Testis (tissue), 3 donors: ENCODE results near the gene TMEM120A. TPM values are rescaled to one million over a fixed set of nuclear protein-coding genes. Genes with fewer than 3 reads are reported as not detected.

Experiments
- DNase-seq: peaks from one replicate; pipeline ENCODE4 v3.0.0-alpha.2; 2019
- H3K27ac ChIP-seq, 2 donors: fragments of 200-600 bp; sonication (generic); one replicate each; pipeline ENCODE4 v1.5.1; 2019
- H3K27me3 ChIP-seq: fragments of 200-600 bp; sonication (generic); one replicate; pipeline ENCODE4 v1.5.1; 2019
- H3K36me3 ChIP-seq: fragments of 200-600 bp; sonication (generic); one replicate; pipeline ENCODE4 v1.5.1; 2017; ENCODE audit warnings: low read depth; ENCODE audit errors: missing control alignments
- H3K4me1 ChIP-seq: fragments of 200-600 bp; sonication (generic); one replicate; pipeline ENCODE4 v1.5.1; 2019
- H3K4me3 ChIP-seq, 2 donors: fragments of 200-600 bp; sonication (generic); one replicate each; pipeline ENCODE4 v1.5.1; 2017 to 2019
- H3K9me3 ChIP-seq: fragments of 200-600 bp; sonication (generic); one replicate; pipeline ENCODE4 v1.5.1; 2017
- CTCF ChIP-seq, 3 experiments: fragments of 450-650 bp in 2 of 3; fragments of 200-600 bp in 1 of 3; sonication (generic) in 1 of 3; IDR thresholded peaks; one replicate each; pipeline ENCODE4 v1.5.1; 2016 to 2019; ENCODE audit warnings: antibody characterized with exemption in 3 of 3, mild to moderate bottlenecking in 2 of 3, moderate library complexity in 1 of 3
- POLR2A ChIP-seq: fragments of 450-650 bp; IDR thresholded peaks from one replicate; pipeline ENCODE4 v1.6.1; 2017; ENCODE audit warnings: antibody characterized with exemption, mild to moderate bottlenecking, moderate library complexity
- WGBS, 2 donors: methylation state at CpG; one replicate each; pipeline ENCODE4 v1.1.5; 2018; 5-methylcytosine and 5-hydroxymethylcytosine counted together
- intact Hi-C: fragments of 100-400 bp; cut with DNase I; formaldehyde crosslinking; loops from one replicate; pipeline ENCODE4 v1.15.1; 2023; ENCODE audit warnings: low total_unique reads
- polyA plus RNA-seq: library from polyadenylated mRNA; stranded (reverse); fragments of 350-450 nt; fragmentation: Illumina TruSeq; extraction: RNeasy Lipid Tissue Mini Kit (QIAGEN cat#74804); gene quantifications from one replicate; pipeline ENCODE4 v1.2.3, GENCODE V29; 2014; ENCODE audit warnings: low read depth, low replicate concordance; ENCODE audit not compliant: insufficient read depth
- total RNA-seq, 2 donors: library from RNA; depleted of rRNA; stranded (reverse); fragments of >200 nt; gene quantifications; one replicate each; pipeline ENCODE4 v1.2.3, GENCODE V29; 2016

The TMEM120A gene
- total and polyA plus RNA-seq, 3 donors from 2014 or later: 85.9 to 270 (median 150) TPM

- Histone ChIP-seq H3K27ac (no peak overlapping the region), H3K9me3 (no peaks in the 10 kb centered on the region), H3K4me1 (peaks cover 24% of the 10 kb centered on the region), H3K4me3 (no peak overlapping the region), H3K36me3 (no peaks in the 10 kb centered on the region), H3K27me3 (no peaks in the 10 kb centered on the region)
- TF ChIP-seq POLR2A: no peak
- no peak for TF ChIP-seq CTCF (IDR thresholded peaks at IDR 0.05)
- DNase-seq: no peak
- WGBS, 2 donors: 82 to 94% methylated on average over 8 to 12 of the region's 12 CpGs
- intact Hi-C loops: no loop called here
Measured at GRCh38 chr7:75981203-75981452, 13.3 kb downstream of the TMEM120A start.

DNA sequence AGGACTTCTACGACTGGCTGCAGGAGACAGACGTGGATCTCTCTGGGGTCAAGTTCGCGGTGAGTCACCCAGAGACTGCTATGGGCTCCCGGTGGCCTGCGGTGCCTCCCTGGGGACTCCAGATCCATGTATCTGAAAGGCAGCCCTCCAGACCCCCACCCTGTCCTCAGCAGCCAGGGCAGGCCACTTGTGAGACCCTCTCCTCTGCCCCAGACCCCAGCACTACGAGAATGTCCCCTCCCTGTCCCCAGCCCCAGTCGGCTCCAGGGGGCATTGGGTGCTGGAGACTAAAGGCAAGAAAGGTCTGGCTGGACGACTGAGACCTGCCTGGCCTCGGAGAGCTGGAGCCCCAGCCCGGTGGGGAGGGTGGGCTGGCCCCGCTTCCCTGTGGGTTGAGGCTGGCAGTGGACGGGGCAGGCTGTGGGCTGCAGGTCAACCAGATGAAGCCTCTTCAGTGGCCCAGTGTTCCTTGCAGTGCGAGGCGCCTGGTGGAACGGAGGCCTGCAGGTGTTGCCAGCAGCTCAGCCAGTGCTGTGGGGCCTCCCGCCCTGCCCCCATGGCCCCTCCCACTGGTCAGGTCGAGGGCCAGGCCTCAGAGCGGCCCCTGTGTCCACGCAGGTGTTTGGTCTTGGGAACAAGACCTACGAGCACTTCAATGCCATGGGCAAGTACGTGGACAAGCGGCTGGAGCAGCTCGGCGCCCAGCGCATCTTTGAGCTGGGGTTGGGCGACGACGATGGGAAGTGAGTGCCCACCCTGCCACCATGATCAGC lies 13.8 kb downstream of the TMEM120A start:
- Histone ChIP-seq H3K4me1 (peaks cover 18% of the 10 kb centered on the region), H3K9me3 (no peaks in the 10 kb centered on the region), H3K27me3 (no peaks in the 10 kb centered on the region), H3K36me3 (no peaks in the 10 kb centered on the region), H3K4me3 (no peak overlapping the region), H3K27ac (no peak overlapping the region)
- DNase-seq: no peak
- TF ChIP-seq CTCF (IDR thresholded peaks at IDR 0.05) (no peak), POLR2A (no peak)
- intact Hi-C loops: no loop called here
- 82 to 85% methylated on average over 13 to 26 of the region's 29 CpGs for WGBS, 2 donors

- no peaks in the 10 kb centered on the region for H3K36me3 ChIP-seq
- H3K4me1 ChIP-seq: peaks cover 17% of the 10 kb centered on the region
- no peak overlapping the region for H3K4me3 ChIP-seq
- H3K9me3 ChIP-seq: no peaks in the 10 kb centered on the region
- no peak for DNase-seq
- 68 to 93% methylated on average over 14 to 22 of the region's 22 CpGs for WGBS, 2 donors
- TF ChIP-seq CTCF (IDR thresholded peaks at IDR 0.05) (no peak), POLR2A (no peak)
- H3K27ac ChIP-seq: no peak overlapping the region
- intact Hi-C loops: no loop called here
- H3K27me3 ChIP-seq: no peaks in the 10 kb centered on the region
Measured at GRCh38 chr7:75979759-75980429, 14.5 kb downstream of the TMEM120A start.

GRCh38 chr7:75977743-75978142 lies 16.7 kb downstream of the TMEM120A start:
- 53 to 63% methylated on average over 8 of the region's 8 CpGs for WGBS, 2 donors
- intact Hi-C loops: no loop called here
- no peak overlapping the region for H3K4me3 ChIP-seq
- DNase-seq: peak; percentile 74
- H3K27me3 ChIP-seq: no peaks in the 10 kb centered on the region
- H3K4me1 ChIP-seq: peaks cover 17% of the 10 kb centered on the region
- no peaks in the 10 kb centered on the region for H3K9me3 ChIP-seq
- peak overlapping the region in 1 of 2 donors; percentile 25 for H3K27ac ChIP-seq
- no peak for TF ChIP-seq POLR2A
- no peak for TF ChIP-seq CTCF (IDR thresholded peaks at IDR 0.05)
- no peaks in the 10 kb centered on the region for H3K36me3 ChIP-seq
